Measurements from ENCODE around the gene TRAF7.
"Not testable (repeated sequence)": the region's sequence is repeated elsewhere in the genome, so short reads cannot be mapped to it uniquely, and the experiment has no call there.

Gene TRAF7

DNA sequence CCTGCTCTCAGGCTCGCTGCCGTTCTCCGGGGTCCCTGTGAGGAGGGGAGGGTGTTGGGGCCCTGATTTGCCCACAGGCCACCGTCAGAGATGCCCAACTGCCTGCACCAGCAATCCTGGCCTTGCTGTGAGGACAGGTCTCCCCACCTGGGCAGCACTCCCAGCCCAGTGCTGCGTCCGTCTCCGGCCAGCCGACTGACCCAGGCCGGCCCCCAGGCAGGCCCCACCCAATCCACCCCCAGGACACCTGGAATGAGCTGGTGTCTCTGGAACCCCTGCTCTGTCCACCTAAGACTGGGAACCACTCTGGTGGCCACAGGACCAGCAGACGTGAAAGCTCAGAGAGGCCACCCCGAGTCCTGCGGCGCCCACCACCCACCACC lies 40.0 kb upstream of the TRAF7 start:
- TF ChIP-seq, protein P1, sequence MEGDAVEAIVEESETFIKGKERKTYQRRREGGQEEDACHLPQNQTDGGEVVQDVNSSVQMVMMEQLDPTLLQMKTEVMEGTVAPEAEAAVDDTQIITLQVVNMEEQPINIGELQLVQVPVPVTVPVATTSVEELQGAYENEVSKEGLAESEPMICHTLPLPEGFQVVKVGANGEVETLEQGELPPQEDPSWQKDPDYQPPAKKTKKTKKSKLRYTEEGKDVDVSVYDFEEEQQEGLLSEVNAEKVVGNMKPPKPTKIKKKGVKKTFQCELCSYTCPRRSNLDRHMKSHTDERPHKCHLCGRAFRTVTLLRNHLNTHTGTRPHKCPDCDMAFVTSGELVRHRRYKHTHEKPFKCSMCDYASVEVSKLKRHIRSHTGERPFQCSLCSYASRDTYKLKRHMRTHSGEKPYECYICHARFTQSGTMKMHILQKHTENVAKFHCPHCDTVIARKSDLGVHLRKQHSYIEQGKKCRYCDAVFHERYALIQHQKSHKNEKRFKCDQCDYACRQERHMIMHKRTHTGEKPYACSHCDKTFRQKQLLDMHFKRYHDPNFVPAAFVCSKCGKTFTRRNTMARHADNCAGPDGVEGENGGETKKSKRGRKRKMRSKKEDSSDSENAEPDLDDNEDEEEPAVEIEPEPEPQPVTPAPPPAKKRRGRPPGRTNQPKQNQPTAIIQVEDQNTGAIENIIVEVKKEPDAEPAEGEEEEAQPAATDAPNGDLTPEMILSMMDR (IDR thresholded peaks at IDR 0.05; ENCODE audit: insufficient read depth, low read depth, low read length, missing control alignments), result no peak
- H3K4me3 ChIP-seq (ENCODE audit: low read depth, low read length), result no peak overlapping the region
- DNase-seq (ENCODE audit: low read depth), result no peak

DNA sequence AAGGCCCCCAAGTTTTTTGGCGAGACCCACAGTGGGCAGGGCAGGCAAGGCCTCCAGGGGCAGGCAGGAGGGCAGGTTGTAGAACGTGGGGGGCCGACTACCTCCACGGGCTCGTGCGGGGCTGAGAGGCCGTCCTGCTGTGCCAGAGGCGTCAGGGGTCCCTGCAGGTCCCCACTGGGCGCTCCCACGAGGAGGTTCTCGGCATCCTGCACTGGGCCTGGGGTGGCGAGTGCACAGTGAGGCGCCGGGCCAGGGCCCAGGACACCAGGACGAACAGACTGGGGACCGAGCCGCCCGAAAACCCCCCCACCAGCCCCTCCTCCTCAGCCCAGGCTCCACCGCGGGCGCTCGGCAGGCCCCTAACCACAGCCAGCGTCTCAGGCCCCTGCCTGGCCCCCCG lies 39.2 kb upstream of the TRAF7 start:
- not testable (repeated sequence) for H3K4me3 ChIP-seq (ENCODE audit: low read depth, low read length); DNase-seq (ENCODE audit: low read depth)

DNA sequence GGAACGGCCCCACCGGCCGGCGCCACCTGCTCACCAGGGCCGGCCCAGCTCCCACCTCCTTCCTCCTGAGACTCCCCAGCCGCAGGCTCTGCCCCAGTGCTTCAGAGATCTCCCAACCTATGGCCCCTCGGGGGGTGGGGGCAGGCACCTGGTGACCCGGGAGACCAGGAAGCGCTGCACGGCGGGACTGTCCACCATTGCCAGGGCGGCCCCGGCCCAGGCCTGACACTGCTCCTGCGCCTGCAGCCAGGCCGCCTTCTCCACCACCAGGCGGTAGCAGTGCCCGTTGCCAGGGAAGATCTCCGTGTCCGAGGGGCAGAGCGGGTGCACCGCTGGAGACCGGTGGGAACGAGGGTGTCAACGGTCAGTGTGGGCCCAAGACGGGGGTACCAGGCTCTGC lies 38.2 kb upstream of the TRAF7 start:
- not testable (repeated sequence) for H3K4me3 ChIP-seq (ENCODE audit: low read depth, low read length); DNase-seq (ENCODE audit: low read depth)

DNA sequence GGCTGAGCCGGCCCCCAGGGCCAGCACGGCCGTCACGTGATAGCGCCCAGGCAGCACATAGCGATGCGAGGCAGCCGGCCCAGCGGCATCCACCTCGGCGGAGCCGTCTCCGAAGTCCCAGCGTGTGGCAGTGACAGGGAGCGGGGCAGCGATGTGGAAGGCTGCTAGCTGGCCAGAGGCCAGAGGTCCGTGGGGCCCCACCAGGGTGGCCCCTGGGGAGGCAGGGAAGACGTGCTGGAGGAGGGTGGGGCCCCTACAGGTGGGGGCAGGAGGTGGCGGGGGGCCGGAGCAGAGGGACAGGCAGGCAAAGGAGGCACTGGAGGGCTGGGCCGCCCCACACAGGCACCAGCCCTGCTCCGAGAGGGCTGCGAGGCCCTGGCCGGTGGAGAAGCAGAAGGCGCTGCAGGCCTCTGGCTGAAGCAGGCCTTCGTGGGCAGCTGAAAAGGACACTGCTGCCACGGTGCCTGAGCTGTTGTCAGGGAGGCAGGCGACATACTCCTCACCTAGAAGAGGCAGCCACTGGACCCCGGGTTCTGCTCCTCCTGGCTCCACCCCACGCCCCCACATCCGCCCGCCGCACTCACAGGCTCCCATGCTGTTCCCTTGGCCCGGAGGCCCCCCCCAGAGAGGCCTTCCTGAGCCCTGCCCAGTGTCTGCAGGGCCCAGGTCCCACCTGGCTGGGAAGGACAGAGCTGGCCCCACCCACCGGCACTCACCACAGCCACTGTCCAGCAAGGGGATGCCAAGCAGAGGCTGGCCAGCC lies 37.4 kb upstream of the TRAF7 start:
- not testable (repeated sequence) for DNase-seq (ENCODE audit: low read depth); H3K4me3 ChIP-seq (ENCODE audit: low read depth, low read length)

DNA sequence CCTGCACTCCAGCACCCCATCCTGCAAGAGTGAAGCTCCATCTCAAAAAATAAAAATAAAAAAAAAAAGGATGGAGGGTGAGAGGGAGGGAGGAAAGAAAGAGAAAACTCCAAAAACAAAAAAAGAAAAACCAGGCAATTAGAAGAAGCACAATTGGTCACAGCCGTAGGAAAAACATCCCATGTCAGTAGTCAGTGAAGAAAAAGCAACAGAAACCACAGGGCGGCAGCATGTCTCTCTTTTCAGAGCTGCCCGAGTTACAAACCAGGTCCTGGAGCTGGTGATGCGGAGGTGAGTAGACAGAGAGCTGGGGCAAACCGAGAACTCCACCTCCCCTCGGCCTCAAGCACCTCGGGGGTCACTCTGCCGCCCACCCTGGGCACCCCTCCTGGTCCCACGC lies 34.3 kb upstream of the TRAF7 start:
- not testable (repeated sequence) for H3K4me3 ChIP-seq (ENCODE audit: low read depth, low read length)
- TF ChIP-seq, protein P1 (IDR thresholded peaks at IDR 0.05; ENCODE audit: insufficient read depth, low read depth, low read length, missing control alignments), result peak; percentile 22
- DNase-seq (ENCODE audit: low read depth), result peak; percentile 41

DNA sequence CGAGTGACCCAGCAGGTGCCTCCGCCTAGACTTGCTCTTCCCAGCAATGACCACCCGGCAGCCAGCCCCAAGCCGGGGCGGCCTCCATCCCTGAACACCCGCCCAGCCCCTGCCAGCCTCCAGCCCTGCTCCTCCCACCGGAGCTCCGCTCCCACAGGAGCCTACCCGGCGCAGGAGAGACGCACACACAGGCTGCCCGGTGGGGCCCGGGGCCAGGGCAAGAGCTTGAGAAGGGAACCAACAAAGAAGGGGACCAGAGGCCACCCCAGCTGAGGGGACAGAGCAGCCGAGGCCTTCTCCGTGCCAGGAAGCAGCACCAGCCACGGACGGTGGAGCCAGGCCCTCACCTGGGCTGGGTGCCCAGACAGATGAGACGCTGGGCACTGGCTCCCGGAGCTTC lies 33.7 kb upstream of the TRAF7 start:
- TF ChIP-seq, protein P1 (IDR thresholded peaks at IDR 0.05; ENCODE audit: insufficient read depth, low read depth, low read length, missing control alignments), result no peak
- no peak overlapping the region for H3K4me3 ChIP-seq (ENCODE audit: low read depth, low read length)
- DNase-seq (ENCODE audit: low read depth), result no peak

DNA sequence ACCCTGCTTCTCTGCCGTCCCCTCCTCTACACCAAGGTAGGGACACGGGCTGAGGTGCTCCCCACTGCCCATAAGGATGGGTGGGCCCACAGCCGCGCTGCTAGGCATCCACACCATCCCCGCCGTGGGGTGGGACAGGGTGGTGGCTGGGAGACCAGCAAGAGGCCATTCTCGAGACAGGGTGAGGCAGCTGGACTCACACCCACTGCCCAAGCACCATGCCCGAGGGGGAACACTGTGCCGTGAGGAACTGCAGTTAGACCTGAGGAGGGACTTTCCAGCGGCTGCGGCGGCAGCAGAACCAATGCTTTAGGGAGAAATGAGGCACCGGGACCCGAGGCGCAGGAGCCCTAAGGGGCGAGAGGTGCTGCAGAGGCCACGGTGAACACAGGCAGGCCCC lies 33.2 kb upstream of the TRAF7 start:
- DNase-seq (ENCODE audit: low read depth), result no peak
- TF ChIP-seq, protein P1 (IDR thresholded peaks at IDR 0.05; ENCODE audit: insufficient read depth, low read depth, low read length, missing control alignments), result no peak
- H3K4me3 ChIP-seq (ENCODE audit: low read depth, low read length), result no peak overlapping the region

DNA sequence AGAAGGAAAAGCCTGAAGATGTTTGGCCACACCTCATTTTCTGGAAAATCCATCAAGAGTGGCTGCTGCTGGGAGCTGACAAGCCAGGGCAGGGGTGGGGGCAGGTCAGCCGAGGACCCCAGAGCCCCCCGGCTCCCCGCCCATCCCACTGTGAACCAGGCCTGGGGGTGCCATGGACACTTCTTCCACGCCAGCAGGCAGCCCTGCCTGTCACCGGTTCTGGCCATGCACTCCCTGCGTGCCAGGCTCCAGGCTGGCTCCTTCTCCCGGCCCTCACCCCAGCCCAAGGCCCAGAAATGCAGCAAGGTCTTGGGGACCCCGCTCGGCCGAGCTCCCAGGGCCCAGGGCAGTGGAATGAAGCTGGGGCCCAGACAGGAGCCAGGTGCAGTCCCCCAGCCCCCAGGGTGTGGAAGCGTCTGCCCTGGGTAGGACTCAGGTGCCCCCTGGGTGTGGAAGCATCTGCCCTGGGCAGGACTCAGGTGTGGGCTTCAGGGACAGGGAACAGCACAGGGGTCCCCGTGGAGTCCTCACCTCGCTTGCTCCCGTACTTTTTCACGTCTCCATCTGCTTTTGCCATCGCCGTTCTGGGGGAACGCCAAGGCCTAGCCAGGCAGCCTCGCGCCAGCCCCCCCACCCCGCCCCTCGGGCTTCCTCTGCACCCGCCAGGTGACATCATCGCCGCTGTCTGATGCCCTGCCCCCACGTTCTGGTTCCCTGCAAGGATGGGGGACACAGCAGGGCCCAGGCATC lies 32.5 kb upstream of the TRAF7 start:
- not testable (repeated sequence) for H3K4me3 ChIP-seq (ENCODE audit: low read depth, low read length); DNase-seq (ENCODE audit: low read depth)

DNA sequence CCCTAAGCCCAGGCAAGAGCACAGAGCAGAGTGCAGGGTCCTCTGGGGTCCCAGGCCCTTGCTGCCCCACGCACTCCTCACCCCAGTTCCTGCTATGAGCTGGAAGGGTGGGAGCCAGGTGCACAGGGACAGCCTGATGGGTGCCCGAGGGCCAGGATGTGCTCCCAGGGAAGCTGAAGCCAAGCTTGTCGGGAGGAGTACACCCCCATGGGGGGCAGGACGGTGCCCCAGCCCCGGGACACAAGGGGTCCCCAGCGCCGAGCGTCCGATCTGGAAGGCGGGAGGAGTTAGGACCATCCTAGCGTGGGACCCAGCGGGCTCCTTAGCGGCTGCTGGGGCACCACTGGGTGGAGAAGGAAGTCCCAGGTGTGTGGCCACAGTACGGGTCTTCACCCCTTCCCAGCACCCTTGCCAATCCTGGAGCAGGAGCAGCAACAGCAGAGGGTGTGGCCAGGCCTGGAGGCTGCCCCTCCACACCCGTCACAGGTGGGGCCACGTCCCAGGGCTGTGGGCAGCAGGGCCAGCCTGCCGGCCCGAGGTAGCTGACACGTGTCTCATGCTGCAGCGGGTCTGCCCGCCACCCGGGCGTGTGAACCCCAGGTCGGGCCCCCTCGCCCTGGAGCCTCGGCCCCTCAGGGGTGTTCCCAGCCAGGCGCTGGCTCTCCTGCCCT lies 31.7 kb upstream of the TRAF7 start:
- H3K4me3 ChIP-seq (ENCODE audit: low read depth, low read length); DNase-seq (ENCODE audit: low read depth): not testable (repeated sequence)

DNA sequence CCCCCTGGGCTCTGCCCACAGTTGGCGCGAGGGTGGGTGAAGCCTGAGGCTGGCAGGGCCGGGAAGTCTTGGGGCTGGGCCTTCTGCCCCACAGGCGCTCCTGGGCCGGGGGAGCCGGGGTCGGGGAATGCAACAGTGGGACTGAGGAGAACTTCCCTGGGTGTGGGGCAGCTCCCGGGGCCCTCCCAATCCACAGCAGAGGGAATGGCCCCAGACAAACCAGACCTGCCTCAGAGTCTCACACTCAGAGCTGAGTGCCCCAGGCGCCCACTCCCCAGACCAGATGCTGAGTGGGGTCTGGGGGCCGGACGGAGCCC lies 31.2 kb upstream of the TRAF7 start:
- DNase-seq (ENCODE audit: low read depth); H3K4me3 ChIP-seq (ENCODE audit: low read depth, low read length): not testable (repeated sequence)

DNA sequence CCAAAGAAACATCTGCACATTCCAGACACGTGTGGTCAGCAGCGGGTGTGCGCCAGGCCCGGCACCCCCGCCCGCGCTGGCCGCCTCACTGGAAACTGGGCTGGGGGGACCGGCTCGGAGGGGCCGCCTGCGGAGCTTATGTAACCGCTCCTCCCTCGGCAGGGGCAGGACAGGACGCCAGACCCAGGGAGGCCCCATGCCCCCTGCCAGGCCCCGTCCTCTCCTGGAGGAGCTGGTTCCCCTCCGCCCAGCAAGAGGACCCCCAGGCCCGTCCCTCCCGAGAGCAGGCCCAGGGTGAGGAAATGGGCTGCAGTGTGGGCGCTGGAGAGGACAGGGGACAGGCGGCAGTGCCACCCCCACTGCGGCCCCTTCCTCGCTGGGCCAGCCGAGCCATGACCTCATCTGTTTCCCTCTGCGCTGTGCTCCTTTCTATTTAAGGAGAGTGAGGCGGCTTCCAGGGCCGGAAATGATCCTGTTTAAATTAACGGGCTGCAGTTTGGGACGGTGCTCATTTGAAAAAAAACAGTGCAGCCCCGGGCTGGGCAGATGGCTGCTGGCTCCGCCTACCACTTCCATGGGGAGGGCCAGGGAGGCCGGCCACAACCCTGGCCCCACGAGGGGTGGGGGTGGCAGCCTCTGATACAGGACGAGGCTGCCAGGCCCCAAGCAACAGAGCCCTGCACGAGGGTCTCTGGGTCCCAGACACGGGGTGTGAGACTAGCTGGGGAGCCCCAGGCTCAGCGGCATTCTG lies 30.7 kb upstream of the TRAF7 start:
- not testable (repeated sequence) for DNase-seq (ENCODE audit: low read depth); H3K4me3 ChIP-seq (ENCODE audit: low read depth, low read length)

DNA sequence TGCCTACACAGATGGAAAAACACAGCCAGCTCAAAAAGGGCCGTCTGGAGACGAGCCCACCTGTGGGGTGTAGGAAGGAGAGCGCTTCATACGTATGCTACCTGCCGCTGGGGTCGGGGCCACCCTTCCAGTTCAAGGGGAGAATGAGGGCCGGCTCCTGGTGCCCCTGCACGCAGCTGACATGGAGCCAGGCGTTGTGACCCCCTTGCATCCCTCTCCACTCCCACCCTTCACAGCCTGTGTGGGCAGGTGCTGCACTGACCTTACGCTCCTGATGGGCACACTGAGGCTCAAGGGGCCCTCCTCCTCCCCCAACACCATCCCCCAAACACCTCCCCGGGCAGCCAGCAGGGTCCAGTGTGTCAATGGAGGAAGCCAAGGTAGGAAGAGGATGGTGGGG lies 30.0 kb upstream of the TRAF7 start:
- not testable (repeated sequence) for DNase-seq (ENCODE audit: low read depth); H3K4me3 ChIP-seq (ENCODE audit: low read depth, low read length)

DNA sequence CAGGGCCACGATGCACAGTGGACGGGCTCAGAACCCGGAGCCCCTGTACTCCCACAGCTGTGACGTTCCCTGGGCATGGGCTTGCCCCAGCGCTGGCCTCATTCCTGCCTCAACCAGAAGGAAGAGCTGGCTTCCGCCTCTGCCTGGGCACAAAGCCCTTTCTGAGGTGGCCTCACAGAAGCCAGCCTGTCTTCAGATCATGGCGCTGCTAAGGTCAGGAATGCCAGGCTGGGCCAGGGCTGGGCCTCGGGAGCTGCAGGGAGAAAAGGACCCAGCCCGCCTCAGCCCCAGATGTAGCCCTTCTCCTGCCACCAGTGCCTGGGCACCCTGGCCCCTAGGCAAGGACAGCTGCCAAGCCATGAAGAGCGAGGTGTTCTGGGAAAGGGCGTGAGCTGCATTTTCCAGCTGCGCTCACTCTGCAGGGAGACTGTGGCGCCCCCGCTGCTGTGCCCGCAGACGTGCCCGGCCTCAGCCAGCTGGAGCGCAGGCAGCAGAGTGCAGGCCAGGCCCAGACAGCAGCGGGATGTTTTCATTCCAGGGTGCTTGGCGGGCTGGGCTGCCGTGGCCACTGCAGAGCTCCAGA lies 29.3 kb upstream of the TRAF7 start:
- H3K4me3 ChIP-seq (ENCODE audit: low read depth, low read length); DNase-seq (ENCODE audit: low read depth): not testable (repeated sequence)

All from GM12865 (cell line).